Activated T-cell treated with anti-CD3 and anti-CD28 coated beads for 4 hours (primary cell): ENCODE data around the gene PRR19.

ENCODE experiments used
- DNase-seq: peaks from one replicate; pipeline ENCODE4 v3.0.0-alpha.2; 2020

PRR19 gene

GRCh38 chr19:42271861-42272534 lies 29.9 kb upstream of the PRR19 start:
- no peak for DNase-seq

- DNase-seq = no peak
Observed at GRCh38 chr19:42272535-42272897, 29.4 kb upstream of the PRR19 start.

GRCh38 chr19:42272989-42273406 lies 28.9 kb upstream of the PRR19 start:
- DNase-seq = no peak

- DNase-seq = no peak
Observed at GRCh38 chr19:42273407-42274064, 28.4 kb upstream of the PRR19 start.

GRCh38 chr19:42274065-42274682 lies 27.8 kb upstream of the PRR19 start:
- no peak for DNase-seq

- no peak for DNase-seq
Observed at GRCh38 chr19:42275103-42275502, 26.8 kb upstream of the PRR19 start.

GRCh38 chr19:42275517-42275916 lies 26.4 kb upstream of the PRR19 start:
- no peak for DNase-seq

- DNase-seq = no peak
Observed at GRCh38 chr19:42276284-42276683, 25.6 kb upstream of the PRR19 start.

- no peak for DNase-seq
Observed at GRCh38 chr19:42276821-42277220, 25.1 kb upstream of the PRR19 start.

- no peak for DNase-seq
Observed at GRCh38 chr19:42277821-42278451, 24.0 kb upstream of the PRR19 start.

GRCh38 chr19:42278452-42279154 lies 23.3 kb upstream of the PRR19 start:
- DNase-seq = no peak

- DNase-seq = no peak
Observed at GRCh38 chr19:42279155-42279901, 22.6 kb upstream of the PRR19 start.

GRCh38 chr19:42279902-42280814 lies 21.8 kb upstream of the PRR19 start:
- peak; percentile 70 for DNase-seq

GRCh38 chr19:42280815-42281145 lies 21.2 kb upstream of the PRR19 start:
- no peak for DNase-seq

GRCh38 chr19:42281146-42281826 lies 20.6 kb upstream of the PRR19 start:
- DNase-seq = no peak

- DNase-seq = no peak
Observed at GRCh38 chr19:42281827-42282762, 19.8 kb upstream of the PRR19 start.

GRCh38 chr19:42282819-42283187 lies 19.1 kb upstream of the PRR19 start:
- DNase-seq = no peak

GRCh38 chr19:42283188-42284065 lies 18.5 kb upstream of the PRR19 start:
- DNase-seq = peak; percentile 94

GRCh38 chr19:42284066-42284501 lies 17.8 kb upstream of the PRR19 start:
- DNase-seq = peak; percentile 73
